ENCODE results near the gene AKT1S1.
"Not testable (repeated sequence)": the region's sequence is repeated elsewhere in the genome, so short reads cannot be mapped to it uniquely, and the experiment has no call there.

AKT1S1 gene

GRCh38 chr19:49836176-49837008, 40.8 kb downstream of the AKT1S1 start:
- no peak for DNase-seq (ENCODE audit: low spot score)

GRCh38 chr19:49835562-49835961, 41.6 kb downstream of the AKT1S1 start:
- no peak for DNase-seq (ENCODE audit: low spot score)

- no peak for DNase-seq (ENCODE audit: low spot score)
These were observed 43.6 kb downstream of the AKT1S1 start for GRCh38 chr19:49833599-49833998.

GRCh38 chr19:49832556-49832955, 44.6 kb downstream of the AKT1S1 start:
- no peak for DNase-seq (ENCODE audit: low spot score)

- DNase-seq (ENCODE audit: low spot score) = no peak
These were observed 45.6 kb downstream of the AKT1S1 start for GRCh38 chr19:49831592-49831991.

GRCh38 chr19:49830766-49831165, 46.4 kb downstream of the AKT1S1 start:
- no peak for DNase-seq (ENCODE audit: low spot score)

DNA sequence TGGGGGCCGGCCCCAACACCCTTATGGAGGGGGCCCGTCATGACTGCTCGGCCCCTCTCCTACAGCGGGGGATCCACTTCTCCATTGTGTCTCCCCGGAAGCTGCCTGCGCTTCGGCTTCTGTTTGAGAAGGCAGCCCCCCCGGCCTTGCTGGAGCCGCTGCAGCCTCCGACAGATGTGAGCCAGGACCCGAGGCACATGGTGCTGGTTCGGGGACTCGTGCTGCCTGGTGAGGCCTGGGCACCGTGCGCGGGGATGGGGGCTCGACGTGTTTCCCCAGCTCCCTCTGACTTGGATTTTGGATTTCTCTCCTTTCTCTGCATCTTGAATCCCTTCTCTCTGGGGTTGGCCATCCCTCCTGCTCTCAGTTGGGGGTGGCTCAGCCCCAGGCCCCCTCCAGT, 47.4 kb downstream of the AKT1S1 start:
- no peak for DNase-seq (ENCODE audit: low spot score)

DNA sequence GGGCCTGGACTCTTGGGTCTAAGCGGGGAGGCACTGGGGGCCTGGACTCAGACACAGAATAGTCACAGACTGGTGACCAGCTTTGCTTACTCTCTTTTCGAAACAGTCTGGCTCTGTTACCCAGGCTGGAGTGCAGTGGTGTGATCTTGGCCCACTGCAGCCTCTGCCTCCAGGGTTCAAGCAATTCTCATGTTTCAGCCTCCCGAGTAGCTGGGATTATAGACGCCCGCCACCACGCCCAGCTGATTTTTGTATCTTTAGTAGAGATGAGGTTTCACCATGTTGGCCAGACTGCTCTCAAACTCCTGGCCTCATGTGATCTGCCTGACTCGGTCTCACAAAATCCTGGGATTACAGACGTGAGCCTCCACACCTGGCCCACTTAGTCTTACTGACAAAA, 48.0 kb downstream of the AKT1S1 start:
- no peak for DNase-seq (ENCODE audit: low spot score)

DNA sequence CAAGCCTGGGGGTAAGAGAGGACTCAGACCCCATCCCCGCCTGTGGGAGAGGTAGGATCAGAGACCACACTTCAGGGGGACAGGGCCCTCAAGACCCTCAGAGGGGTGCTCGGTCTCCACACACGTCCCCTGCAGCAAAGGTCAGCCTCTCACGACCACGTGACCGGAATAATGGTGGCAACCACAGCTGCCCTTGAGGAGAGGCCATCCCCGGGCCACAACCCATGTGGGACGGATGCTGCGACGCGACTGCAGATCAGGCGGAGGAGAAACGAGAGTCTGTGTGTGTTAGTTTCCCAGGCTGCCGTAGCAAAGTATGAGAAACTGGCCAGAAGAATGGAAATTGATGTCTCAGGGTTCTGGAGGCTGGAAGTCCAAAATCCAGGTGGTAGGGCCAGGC, 50.1 kb downstream of the AKT1S1 start:
- DNase-seq (ENCODE audit: low spot score) = no peak

DNA sequence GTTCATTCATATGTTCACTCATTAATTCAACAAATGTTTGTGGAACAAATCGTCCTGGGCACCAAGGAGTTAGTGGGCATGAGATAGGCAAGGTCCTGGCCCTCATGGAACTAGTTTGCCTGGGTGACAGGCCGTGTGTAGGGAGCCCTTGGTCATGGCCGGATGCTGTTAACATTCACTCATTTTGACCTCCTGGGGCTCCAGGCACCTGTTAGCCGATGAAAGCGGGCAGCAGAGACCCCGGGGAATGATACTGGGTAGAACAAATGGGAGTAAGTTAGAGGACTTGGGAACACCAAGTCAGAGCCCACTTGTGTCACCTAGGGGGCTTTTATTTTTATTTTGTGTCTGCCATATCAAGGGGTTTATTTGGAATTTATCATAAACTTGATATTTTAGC, 52.5 kb downstream of the AKT1S1 start:
- DNase-seq (ENCODE audit: low spot score) = no peak

GRCh38 chr19:49823472-49823871, 53.7 kb downstream of the AKT1S1 start:
- no peak for DNase-seq (ENCODE audit: low spot score)

DNA sequence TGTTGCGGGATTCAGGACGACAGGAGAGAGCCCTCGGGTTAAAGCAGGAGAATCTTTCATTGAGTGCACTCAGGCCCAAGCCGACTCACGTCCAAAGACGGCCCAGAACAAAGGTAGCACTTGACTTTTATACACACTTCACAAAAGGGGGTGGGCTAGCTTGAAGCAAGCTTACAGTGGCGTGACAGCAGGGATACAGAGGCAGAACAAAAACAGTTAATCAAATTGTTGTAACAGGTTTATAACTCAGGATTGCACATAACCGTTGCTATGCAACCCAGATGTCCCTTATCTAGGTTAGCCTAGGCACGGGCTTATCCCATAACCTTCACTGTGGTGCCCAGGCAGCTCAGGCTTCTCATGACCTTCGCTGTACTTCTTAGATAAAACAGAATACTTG, 57.0 kb downstream of the AKT1S1 start:
- DNase-seq (ENCODE audit: low spot score) = no peak

GRCh38 chr19:49819452-49820115, 57.6 kb downstream of the AKT1S1 start:
- not testable (repeated sequence) for DNase-seq (ENCODE audit: low spot score)
